Measurements from ENCODE around the gene ZNF19.
"Not testable (repeated sequence)": the region's sequence is repeated elsewhere in the genome, so short reads cannot be mapped to it uniquely, and the experiment has no call there.

Gene ZNF19

GRCh38 chr16:71489122-71489521 is at the start of gene ZNF19:
Gene ZNF19 (minus strand): TSS chr16:71489324. CDS start chr16:71482114, 7,210 bp downstream.
- DNase-seq: no peak

DNA sequence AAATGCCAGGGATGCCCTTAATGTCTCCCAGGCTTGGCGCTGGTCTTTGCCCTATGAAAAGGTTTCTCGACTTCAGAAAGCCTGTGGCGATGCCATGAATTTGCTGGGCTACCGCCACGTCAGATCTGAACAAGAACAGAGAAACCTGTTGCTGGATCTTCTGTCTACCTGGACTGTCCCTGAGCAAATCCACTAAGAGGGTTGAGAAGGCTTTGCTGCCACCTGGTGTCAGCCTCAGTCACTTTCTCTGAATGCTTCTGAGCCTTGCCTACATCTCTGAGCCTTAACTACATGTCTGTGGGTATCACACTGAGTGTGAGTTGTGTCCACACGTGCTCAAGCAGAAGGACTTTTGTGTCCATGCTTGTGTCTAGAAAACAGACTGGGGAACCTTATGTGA is 48.5 kb upstream of the ZNF19 start:
- DNase-seq: no peak

DNA sequence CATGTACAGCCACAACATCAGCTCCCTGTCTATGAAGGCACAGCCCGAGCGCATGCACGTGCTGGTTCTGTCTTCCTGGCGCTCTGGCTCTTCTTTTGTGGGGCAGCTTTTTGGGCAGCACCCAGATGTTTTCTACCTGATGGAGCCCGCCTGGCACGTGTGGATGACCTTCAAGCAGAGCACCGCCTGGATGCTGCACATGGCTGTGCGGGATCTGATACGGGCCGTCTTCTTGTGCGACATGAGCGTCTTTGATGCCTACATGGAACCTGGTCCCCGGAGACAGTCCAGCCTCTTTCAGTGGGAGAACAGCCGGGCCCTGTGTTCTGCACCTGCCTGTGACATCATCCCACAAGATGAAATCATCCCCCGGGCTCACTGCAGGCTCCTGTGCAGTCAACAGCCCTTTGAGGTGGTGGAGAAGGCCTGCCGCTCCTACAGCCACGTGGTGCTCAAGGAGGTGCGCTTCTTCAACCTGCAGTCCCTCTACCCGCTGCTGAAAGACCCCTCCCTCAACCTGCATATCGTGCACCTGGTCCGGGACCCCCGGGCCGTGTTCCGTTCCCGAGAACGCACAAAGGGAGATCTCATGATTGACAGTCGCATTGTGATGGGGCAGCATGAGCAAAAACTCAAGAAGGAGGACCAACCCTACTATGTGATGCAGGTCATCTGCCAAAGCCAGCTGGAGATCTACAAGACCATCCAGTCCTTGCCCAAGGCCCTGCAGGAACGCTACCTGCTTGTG is 47.8 kb upstream of the ZNF19 start:
- no peak for DNase-seq

DNA sequence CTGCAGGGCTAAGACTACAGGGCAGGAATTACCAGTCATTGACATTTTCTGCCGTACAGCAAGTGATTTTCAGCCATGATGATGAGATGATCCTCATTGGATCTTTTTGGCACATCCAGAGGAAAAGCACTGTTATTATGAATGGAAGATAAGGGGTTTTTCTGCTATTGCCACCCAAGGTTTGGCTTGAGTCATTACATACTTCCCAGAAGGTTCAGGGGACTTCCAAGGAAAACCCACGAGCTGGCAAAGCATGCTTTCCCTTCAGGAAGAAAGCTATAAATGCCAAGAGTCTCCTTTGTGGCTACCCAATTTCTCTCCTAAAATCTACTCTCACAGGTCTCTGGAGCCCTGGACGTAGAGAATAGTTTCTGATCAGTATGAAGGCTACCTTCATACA is 43.2 kb upstream of the ZNF19 start:
- no peak for DNase-seq

GRCh38 chr16:71528863-71529262 is 39.7 kb upstream of the ZNF19 start:
- no peak for DNase-seq

GRCh38 chr16:71528257-71528656 is 39.1 kb upstream of the ZNF19 start:
- DNase-seq: no peak

- DNase-seq: peak; percentile 48
Measured at GRCh38 chr16:71526111-71526631, 37.0 kb upstream of the ZNF19 start, which contains the start of gene CHST4. Gene CHST4 (plus strand): TSS chr16:71526426. CDS start chr16:71536678, 10,252 bp downstream.

DNA sequence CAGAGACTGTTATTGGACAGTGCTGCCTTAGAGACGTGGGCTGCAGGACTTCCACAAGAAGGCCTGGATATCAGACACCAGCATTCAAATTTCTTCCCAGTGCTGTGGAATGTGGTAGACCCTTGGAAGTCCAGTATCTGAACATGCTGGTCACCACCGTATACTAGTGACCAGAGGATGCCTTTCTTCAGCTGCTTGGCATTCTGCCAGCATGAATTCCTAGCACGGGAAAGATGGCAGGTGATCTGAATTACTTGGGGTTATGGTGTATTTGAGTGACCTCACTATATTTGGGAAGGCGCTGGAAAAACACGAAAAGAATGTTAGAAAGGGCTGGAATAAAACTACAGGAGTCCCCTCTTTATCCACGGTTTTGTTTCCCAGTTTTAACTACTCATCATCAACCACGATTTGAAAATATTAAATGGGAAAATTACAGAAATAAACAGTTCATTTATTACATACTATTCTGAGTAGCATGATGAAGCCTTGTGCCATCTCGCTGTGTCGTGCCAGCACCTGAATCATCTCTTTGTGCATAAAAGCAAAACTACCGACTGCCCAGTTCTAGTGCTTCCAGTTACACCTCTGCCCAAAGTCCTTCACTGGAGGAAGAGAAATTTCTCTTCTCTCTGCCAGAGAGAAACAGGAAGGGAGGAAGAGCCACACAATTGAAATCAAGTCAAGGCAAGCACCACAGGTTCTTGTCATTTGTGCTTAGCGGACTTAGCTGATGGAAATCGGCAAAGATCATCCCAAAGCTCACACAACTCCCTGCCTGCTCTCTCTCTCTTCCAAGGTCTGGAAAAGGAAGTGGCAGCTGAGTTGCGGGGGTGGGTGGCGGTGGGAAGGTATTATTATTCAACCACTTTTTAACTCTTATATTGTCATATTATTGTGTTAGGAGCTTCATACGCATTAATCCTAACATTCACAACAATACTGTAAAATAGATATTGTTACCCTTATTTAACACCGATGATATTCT is 35.7 kb upstream of the ZNF19 start:
- DNase-seq: no peak

GRCh38 chr16:71520550-71520949 is 31.4 kb upstream of the ZNF19 start:
- no peak for DNase-seq

- no peak for DNase-seq
Measured at GRCh38 chr16:71515026-71515425, 25.9 kb upstream of the ZNF19 start.

GRCh38 chr16:71514476-71514875 is 25.4 kb upstream of the ZNF19 start:
- no peak for DNase-seq

DNA sequence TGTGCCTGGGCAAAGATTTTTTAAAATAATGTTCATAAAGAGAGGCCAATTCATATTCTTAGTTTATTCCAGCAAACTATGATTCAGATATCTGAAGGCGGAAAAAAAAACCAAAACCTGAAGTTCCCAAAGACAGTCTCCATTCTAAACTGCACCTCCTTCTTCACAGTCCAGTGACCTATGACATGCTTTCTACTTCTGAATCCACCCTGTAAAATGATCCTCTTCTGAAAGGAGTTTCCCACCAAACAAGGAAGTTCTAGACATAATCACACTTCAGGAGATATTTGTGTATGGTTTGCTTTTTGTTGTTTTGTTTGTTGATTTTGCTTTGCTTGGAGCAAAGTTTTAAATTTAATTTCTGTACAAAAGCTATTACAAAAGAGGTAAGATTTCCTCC is 24.2 kb upstream of the ZNF19 start:
- no peak for DNase-seq

- DNase-seq: no peak
Measured at GRCh38 chr16:71507061-71507460, 17.9 kb upstream of the ZNF19 start.

GRCh38 chr16:71504901-71505300 is 15.8 kb upstream of the ZNF19 start:
- DNase-seq: no peak

DNA sequence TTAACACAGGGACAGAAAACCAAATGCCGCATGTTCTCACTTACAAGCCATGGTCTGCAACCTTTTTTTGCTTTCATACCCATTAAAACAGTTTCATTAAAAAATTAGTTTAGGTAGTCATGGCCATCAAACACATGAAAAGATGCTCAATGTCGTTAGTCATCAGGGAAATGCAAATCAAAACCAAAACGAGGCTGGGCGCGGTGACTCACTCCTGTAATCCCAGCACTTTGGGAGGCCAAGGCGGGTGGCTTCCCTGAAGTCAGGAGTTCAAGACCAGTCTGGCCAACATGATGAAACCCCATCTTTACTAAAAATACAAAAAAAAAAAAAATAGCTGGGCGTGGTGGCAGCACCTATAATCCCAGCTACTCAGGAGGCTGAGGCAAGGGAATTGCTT is 14.9 kb upstream of the ZNF19 start:
- not testable (repeated sequence) for DNase-seq

- no peak for DNase-seq
Measured at GRCh38 chr16:71501547-71501946, 12.4 kb upstream of the ZNF19 start.

GRCh38 chr16:71500964-71501363 is 11.8 kb upstream of the ZNF19 start:
- no peak for DNase-seq

DNA sequence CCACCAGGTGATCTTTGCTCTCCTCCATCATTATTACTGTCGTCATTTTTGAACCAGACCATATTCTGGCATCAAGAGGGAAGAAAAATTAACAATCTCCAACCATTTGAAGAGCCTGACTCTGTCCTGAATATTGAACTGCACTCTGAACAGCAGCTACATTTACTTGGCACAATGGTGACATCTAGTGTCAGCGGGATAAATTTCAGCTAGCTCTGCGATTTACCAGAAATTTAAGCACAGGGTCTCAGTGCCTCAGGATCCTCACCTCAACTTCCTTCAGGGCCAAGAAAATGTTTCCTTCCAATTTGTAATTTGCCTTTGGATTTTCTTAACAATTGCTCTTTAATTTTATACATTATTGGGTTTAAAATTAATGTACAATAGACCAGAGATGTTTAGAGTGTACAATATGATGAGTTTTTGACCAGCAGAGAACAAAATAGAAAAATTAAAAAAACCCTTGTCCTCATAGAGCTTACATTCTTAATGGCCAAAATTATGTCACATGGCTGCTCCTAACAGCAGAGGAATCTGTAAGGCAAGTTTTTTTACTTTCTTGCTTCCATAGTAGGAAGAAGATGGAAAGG is 10.7 kb upstream of the ZNF19 start:
- no peak for DNase-seq

- DNase-seq: no peak
Measured at GRCh38 chr16:71498031-71498430, 8.9 kb upstream of the ZNF19 start.

- no peak for DNase-seq
Measured at GRCh38 chr16:71493213-71493612, 4.1 kb upstream of the ZNF19 start.

DNA sequence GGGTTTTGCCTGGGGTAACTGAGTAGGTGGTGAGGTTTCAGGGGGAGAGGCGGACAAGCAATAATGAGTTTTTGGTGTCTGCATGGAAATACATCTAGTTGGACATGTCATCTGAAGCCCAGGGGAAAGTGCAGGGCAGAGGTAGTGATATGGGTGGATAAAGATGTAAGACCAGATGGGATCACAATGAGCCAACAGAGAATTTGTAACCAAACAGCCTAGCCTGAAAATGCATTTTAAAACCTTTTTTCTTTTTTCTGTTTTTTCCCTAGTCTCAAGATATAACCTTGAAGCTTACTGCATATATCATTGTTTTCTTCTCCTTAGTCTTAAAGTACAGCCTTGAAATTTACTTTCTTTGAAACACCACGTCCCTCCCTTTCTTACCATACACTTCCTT is 3.7 kb upstream of the ZNF19 start:
- DNase-seq: no peak

DNA sequence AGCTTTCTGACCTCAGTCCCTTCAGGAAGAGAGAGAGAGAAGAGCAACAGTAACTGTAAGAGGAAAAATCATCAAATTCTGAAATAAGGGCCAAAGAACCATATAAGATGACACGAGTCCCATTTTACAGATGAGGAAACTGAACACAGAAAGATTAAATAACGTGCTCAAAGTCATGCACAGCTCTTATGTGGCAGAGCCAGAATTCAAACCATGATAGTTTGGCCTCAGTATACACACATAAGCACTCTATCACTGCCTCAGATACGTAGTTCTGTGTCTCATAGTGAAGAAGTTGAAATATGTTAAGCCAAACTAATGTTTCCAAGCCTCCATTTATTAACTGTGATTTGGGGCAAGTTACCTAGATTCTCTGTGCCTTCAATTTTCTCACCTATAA is 1.9 kb upstream of the ZNF19 start:
- no peak for DNase-seq

DNA sequence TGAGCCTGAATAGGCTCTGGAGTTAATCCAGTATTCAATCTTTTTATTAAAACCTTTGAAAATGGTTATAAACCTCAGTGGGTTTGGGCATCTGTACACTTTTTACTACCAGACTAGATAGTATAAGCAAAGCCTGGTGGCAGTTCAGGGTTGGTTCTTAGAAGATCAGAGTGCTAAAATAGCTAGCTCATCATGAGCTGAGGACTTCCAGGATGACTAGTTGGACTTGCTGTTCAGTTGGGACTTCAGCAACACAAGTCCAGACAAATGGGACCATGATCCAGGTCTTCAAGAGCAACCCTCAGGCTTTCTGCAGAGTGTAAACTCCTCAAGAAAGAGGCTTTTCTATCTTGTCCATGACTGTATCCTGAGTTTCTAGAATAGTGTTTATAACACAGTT is 1.2 kb upstream of the ZNF19 start:
- DNase-seq: no peak
